ENCODE data around the gene TPCN2.

DNA sequence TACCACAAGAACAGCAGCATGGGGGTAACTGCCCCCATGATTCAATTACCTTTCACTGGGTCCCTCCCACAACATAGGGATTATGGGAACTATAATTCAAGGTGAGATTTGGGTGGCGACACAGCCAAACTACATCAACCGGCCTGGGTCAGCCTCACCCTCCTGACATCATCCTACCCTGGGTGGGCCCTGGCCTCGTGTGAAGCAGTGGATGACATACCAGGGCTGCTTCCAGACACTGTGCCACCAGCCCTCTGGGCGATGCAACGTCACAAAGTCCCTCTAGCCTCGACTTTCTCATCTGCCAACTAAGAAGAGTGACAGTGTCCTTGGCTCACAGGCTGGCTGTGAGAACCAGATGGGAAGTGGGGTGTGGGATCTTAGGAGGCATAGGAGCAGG is 8.7 kb upstream of the TPCN2 start:
- TF ChIP-seq POLR2AphosphoS5 (IDR thresholded peaks at IDR 0.05; ENCODE audit: borderline replicate concordance, low read depth, low read length), result no peak
- TF ChIP-seq EZH2 (IDR thresholded peaks at IDR 0.05), result no peak
- TF ChIP-seq FOXP2 (optimal IDR thresholded peaks at IDR 0.05; ENCODE audit: control extremely low read depth, extremely low read length, insufficient read depth), result no peak
